Mucosa of rectum (tissue), 2 donors: ENCODE measurements around the gene DUSP2.
"Not testable (repeated sequence)": the region's sequence is repeated elsewhere in the genome, so short reads cannot be mapped to it uniquely, and the experiment has no call there.

Source experiments
- H3K27ac ChIP-seq, 2 donors: one replicate each; pipeline ENCODE4 v1.7.0; 2013; ENCODE audit warnings: inconsistent platforms in 2 of 2, low read depth in 2 of 2, low read length in 2 of 2
- H3K27me3 ChIP-seq, 2 donors: one replicate each; pipeline ENCODE4 v1.7.0; 2013; ENCODE audit warnings: low read length in 2 of 2; ENCODE audit not compliant: control insufficient read depth in 2 of 2, insufficient read depth in 2 of 2
- H3K36me3 ChIP-seq, 2 donors: one replicate each; pipeline ENCODE4 v1.7.0; 2013; ENCODE audit warnings: low read length in 2 of 2; ENCODE audit not compliant: control insufficient read depth in 2 of 2, insufficient read depth in 2 of 2
- H3K4me1 ChIP-seq, 2 donors: one replicate each; pipeline ENCODE4 v1.7.0; 2013; ENCODE audit warnings: low read length in 2 of 2, mild to moderate bottlenecking in 1 of 2; ENCODE audit not compliant: control insufficient read depth in 2 of 2, insufficient read depth in 2 of 2
- H3K4me3 ChIP-seq, 2 donors: one replicate each; pipeline ENCODE4 v1.7.0; 2013; ENCODE audit warnings: low read length in 2 of 2
- H3K9ac ChIP-seq, 2 donors: one replicate each; pipeline ENCODE4 v1.7.0; 2013; ENCODE audit warnings: low read length in 2 of 2, low read depth in 1 of 2, mild to moderate bottlenecking in 1 of 2
- H3K9me3 ChIP-seq, 2 donors: one replicate each; pipeline ENCODE4 v1.7.0; 2013; ENCODE audit warnings: low read length in 2 of 2; ENCODE audit not compliant: control insufficient read depth in 2 of 2
- donor health status: healthy.
- donor health status: Normal muscosa, but diverticular disease.

DUSP2 gene

DNA sequence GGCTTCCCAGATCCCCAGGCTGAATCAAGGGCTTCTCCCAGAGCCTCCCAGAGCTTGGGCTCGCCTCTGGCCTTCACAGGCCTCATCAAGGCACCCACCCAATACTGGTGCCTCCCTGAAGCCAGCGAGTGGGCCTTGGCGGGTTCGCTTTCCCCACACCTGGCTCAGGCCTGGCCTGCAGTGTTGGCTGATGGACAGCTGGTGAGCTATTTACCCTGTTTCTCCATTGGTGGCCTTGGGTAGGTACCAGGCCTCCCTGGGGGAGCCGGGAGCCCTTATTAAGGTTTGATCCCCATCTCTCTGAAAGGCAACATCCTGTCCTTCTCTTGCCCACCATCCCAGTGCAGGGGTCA is 18.2 kb upstream of the DUSP2 start:
- H3K9ac ChIP-seq: no peak overlapping the region
- peak overlapping the region in 1 of 2 donors; percentile 67 for H3K27ac ChIP-seq
- H3K9me3 ChIP-seq: no peaks in the 10 kb centered on the region
- H3K36me3 ChIP-seq: no peaks in the 10 kb centered on the region
- no peak overlapping the region for H3K4me3 ChIP-seq
- no peaks in the 10 kb centered on the region for H3K27me3 ChIP-seq
- H3K4me1 ChIP-seq: peaks cover 10 to 11% of the 10 kb centered on the region in 2 donors

DNA sequence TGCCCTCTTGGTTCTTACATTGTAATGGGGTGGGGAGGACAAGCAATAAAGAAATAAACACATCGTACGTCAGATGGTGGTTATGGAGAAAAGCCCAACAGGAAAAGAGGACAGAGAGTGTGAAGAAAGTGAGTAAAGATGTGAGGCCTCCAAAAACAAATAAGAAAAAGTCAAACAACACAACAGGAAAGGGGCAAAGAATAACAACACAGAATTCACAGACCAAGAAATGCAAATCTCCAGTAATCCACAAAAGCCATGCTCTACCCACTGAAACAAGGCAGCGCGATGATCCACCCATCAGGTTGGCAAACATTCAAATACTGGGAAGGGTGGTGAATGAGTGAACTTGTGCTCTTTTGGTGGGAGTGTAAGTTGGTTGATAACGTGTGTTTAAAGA is 16.7 kb upstream of the DUSP2 start:
- Histone ChIP-seq H3K27ac (peak overlapping the region; percentile 19 to 49), H3K9ac (no peak overlapping the region), H3K36me3 (no peaks in the 10 kb centered on the region), H3K4me3 (peak overlapping the region in 1 of 2 donors; percentile 1), H3K27me3 (no peaks in the 10 kb centered on the region), H3K9me3 (no peaks in the 10 kb centered on the region), H3K4me1 (peaks cover 10 to 16% of the 10 kb centered on the region in 2 donors)

DNA sequence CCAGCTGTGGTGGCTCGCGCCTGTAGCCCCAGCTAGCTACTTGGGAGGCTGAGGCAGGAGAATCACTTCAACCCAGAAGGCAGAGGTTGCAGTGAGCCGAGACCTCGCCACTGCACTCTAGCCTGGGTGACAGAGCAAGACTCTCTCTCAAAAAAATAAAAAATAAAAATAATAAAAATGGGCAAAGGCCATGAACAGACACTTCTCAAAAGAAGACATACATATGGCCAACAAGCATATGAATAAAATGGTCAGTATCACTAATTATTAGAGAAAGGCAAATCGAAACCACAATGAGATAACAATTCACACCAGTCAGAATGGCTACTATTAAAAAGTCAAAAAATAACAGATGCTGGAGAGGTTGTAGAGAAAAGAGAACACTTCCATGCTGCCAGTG is 15.1 kb upstream of the DUSP2 start:
- H3K9me3 ChIP-seq, H3K27me3 ChIP-seq, H3K36me3 ChIP-seq, H3K9ac ChIP-seq, H3K4me3 ChIP-seq, H3K27ac ChIP-seq: not testable (repeated sequence)
- peaks cover 10 to 16% of the 10 kb centered on the region in 2 donors for H3K4me1 ChIP-seq

- H3K36me3 ChIP-seq: no peaks in the 10 kb centered on the region
- no peaks in the 10 kb centered on the region for H3K27me3 ChIP-seq
- peaks cover 10 to 16% of the 10 kb centered on the region in 2 donors for H3K4me1 ChIP-seq
- no peak overlapping the region for H3K27ac ChIP-seq
- H3K9me3 ChIP-seq: no peaks in the 10 kb centered on the region
- peak overlapping the region in 1 of 2 donors; percentile 32 for H3K9ac ChIP-seq
- no peak overlapping the region for H3K4me3 ChIP-seq
These were observed 14.0 kb upstream of the DUSP2 start for GRCh38 chr2:96159084-96159830.

- Histone ChIP-seq H3K4me1 (peaks cover 7 to 16% of the 10 kb centered on the region in 2 donors), H3K27ac (no peak overlapping the region), H3K4me3 (no peak overlapping the region), H3K9ac (no peak overlapping the region), H3K9me3 (no peaks in the 10 kb centered on the region), H3K27me3 (no peaks in the 10 kb centered on the region), H3K36me3 (no peaks in the 10 kb centered on the region)
These were observed 13.3 kb upstream of the DUSP2 start for GRCh38 chr2:96158554-96158940.

DNA sequence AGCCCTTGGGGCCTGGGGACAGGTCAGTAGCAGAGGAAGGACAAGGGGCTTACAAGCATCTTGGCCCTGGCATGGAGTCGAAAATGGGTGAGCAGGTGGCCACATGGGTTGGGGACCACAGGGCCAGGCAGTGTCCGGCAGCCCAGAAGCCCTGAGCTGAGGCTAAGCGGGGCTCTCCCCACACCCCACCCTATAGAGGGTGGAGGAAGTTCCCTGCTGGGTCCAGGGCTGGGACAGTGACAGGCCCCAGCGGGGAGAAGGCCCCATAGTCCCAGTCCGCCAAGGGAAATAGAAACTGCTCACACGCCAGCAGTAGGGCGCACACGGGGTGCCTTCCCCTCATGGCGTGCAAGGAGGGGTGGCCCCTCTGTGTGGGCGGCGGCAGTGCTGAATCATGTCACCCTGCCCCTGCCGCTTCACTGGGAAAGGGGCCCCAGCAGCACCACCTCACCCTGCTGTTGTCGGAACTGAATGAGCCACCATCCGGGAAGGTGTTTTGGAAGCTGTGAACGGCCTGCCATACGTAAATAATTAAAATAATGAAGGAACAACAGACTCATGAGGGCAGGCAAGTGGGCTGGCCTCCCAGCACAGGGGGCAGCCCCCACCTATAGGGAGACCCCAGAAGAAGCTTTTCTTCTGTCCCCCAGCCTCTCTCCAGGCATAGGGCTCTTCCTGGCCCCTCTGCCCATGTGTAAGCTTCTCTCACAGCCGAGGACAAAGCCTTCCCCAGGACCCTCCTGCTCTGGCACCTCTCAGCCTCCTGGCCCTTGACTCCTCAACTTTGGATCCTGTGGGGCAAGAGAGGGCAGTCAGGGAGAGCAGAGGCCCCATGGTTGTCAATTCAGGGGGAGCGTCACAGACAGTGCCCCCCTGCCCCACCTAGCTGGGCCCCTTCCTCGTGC is 12.7 kb upstream of the DUSP2 start:
- Histone ChIP-seq H3K9ac (peak overlapping the region in 1 of 2 donors; percentile 14), H3K4me1 (peaks cover 7 to 12% of the 10 kb centered on the region in 2 donors), H3K27me3 (no peaks in the 10 kb centered on the region), H3K9me3 (no peaks in the 10 kb centered on the region), H3K4me3 (no peak overlapping the region), H3K27ac (no peak overlapping the region), H3K36me3 (no peaks in the 10 kb centered on the region)

DNA sequence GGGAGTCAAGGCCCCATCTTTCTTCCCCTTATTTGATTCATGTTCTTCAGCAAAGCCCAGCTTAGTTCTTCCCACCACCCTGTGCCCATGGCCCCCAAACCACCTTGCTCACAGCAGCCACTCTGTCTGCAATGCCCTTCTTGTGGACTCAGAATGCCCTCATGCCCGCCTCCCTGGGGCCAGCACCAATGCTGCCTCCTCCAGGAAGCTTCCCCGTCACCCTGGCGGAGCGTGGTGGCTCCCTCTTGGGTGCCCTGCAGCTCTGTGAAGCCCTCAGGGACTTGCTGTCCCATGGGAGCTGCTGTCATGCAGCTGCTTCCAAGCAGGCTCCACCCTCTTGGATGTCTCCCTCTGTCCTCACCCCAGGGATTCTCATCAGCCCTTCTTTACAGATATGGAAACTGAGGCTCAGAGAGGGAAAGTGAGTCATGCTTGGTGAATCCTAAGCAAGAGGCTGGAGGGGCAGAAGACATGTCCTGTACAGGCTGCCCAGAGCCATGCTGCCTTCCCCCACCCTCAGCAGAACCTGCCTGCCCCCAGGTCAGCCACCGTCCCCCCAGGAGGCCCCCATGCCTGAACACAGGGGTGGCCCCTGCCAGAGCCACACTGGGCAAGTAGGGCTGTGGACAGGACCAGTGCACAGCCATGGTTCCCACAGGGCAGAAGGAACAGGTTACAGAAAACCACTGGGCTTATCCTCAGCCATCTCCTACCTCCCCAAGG is 11.8 kb upstream of the DUSP2 start:
- Histone ChIP-seq H3K36me3 (no peaks in the 10 kb centered on the region), H3K27ac (no peak overlapping the region), H3K4me3 (no peak overlapping the region), H3K9me3 (no peaks in the 10 kb centered on the region), H3K4me1 (peaks cover 4 to 11% of the 10 kb centered on the region in 2 donors), H3K9ac (peak overlapping the region in 1 of 2 donors; percentile 14), H3K27me3 (no peaks in the 10 kb centered on the region)

- no peak overlapping the region for H3K9ac ChIP-seq
- H3K9me3 ChIP-seq: no peaks in the 10 kb centered on the region
- no peaks in the 10 kb centered on the region for H3K27me3 ChIP-seq
- H3K4me3 ChIP-seq: no peak overlapping the region
- H3K36me3 ChIP-seq: no peaks in the 10 kb centered on the region
- no peak overlapping the region for H3K27ac ChIP-seq
- H3K4me1 ChIP-seq: peaks cover 0 to 6% of the 10 kb centered on the region in 2 donors
These were observed 11.0 kb upstream of the DUSP2 start for GRCh38 chr2:96156011-96156820.

- H3K9me3 ChIP-seq: no peaks in the 10 kb centered on the region
- no peaks in the 10 kb centered on the region for H3K36me3 ChIP-seq
- H3K4me3 ChIP-seq: no peak overlapping the region
- H3K4me1 ChIP-seq: peaks cover 0 to 6% of the 10 kb centered on the region in 2 donors
- no peaks in the 10 kb centered on the region for H3K27me3 ChIP-seq
- H3K27ac ChIP-seq: no peak overlapping the region
- H3K9ac ChIP-seq: no peak overlapping the region
These were observed 9.5 kb upstream of the DUSP2 start for GRCh38 chr2:96154506-96155380.
